Hematopoietic multipotent progenitor cell treated with erythropoietin and hydrocortisone succinate and interleukin-3 and kit ligand, for 15 days (in vitro differentiated cells): ENCODE results near the gene SH3RF1.

Source experiments
- DNase-seq: peaks from one replicate; pipeline ENCODE4 v3.0.0-alpha.2; 2015; ENCODE audit warnings: low spot score

Gene SH3RF1

DNA sequence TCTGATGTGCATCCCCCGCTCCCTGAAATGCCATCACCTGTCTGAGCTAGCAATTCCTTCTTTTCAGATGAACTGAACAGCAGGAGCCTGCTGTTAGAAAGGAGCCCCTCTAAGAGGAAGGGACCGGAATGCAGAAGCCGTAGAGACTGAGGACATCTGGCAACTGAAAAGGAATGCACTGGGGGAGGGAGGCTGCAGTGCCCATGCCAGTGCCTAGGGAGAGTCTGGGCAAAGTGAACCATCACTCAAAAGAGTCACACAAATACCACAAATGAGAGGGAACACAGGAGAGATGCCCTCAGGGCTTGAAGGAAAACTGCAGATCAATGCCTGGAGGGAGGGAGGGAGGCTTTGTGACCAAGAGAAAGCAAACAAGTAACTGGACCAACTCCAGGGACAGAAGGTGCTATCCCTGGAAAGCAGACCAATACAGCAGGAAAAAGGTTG, 166.8 kb downstream of the SH3RF1 start:
- no peak for DNase-seq

DNA sequence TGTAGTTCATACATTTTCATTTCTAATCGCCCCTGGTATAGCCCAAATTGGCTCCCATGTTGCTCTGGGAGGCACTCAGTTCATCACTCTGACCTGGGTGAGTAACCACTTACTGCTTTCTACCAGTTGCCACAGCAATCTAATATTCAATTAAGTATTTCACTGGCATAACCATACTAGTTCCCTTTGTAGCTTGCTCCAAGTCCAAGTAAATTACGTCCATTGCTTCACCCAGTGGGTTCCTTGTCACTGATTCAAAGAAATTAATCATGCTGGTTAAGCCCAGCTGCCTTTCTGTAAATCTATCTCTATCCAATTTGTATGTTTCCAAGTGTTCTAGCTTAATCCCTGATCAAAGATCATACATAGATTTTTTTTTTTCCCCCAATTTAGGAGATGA, 168.7 kb downstream of the SH3RF1 start:
- DNase-seq, result no peak

DNA sequence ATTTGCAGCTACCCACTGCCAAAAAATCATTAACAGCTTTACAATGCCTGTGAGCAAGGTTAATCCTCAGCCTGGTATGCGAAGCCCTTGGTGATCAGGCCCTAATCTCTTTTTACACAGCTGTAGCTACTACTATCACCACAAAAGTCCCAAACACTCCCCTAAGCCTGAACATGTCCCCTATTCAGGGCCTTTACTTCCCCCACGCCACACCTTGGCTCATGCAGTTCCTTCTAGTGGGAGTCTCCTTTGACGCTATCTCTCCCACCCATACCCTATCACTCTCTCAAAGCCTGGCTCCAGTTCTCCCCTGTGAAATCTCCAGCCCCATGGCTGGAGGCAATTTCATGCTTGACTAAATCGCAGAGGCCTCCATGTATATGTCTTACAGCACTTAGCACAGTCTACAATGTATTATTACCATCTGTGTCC, 170.1 kb downstream of the SH3RF1 start:
- DNase-seq, result no peak

- no peak for DNase-seq
These were observed 171.0 kb downstream of the SH3RF1 start for GRCh38 chr4:169099771-169100180.

GRCh38 chr4:169098969-169099690, 171.6 kb downstream of the SH3RF1 start:
- DNase-seq, result no peak

GRCh38 chr4:169098532-169098931, 172.2 kb downstream of the SH3RF1 start:
- DNase-seq, result no peak

GRCh38 chr4:169098054-169098497, 172.7 kb downstream of the SH3RF1 start:
- no peak for DNase-seq

- no peak for DNase-seq
These were observed 174.5 kb downstream of the SH3RF1 start for GRCh38 chr4:169096221-169096620.

- no peak for DNase-seq
These were observed 176.0 kb downstream of the SH3RF1 start for GRCh38 chr4:169094656-169095231.

DNA sequence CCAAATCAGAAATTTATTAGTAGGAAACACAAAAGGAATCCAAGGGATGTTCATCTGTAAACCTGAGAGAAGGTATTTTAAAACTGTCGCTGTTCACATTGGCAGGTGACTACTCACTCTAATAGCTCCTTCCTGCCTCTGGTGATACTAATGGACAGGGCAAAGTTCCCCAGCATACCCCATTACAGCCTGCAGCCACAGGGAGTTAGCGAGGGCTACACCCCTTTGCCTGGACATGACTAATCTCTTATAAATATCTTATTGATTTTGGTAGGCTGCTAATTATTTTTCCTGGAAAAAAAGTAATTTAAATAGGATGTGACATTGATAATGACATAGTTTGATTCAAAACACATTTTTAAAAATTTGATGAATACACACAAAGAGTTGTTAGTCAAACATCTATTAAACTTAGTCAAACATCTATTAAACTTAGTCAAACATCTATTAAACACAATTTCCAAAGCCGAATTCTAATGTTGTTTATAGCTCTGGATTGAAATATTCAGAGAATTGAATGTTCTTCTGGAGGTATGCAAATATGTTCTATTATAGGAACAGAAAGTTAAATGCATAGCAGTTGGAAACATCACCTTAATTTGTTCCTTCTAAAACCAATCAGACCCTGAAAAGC, 177.8 kb downstream of the SH3RF1 start:
- DNase-seq, result no peak

DNA sequence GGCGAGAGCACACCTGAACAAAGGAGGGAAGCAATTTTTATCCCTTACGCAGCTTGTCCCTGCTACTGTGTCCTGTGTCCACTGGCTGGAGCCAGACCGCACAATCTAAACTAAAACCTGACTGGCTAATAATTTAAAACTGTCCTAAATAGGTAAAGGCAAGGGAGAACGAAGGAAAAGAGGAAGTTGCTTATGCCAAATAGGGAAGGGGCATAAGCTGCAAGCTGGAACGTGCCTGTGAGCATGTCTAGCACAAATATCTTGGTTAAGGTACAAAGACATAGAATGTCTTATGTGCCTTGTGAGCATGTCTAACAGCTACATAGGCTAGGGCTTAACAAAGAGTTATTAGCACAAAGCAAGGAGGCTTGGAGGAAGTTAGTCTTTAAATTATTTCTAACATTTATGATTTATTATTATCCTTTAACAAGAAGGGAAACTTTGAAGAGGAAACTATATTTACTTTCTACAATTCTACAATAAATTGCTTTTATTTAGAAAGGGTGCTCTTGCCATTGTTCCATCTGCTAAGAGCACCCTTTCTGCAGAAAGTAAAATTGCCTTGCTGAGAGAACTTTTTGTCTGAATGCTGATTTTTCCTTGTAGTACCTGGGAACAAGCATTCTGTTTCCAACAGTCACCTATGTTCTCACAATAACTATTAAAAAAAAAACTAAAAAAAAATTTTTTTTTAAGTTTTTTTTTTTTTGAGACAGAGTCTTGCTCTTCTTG, 180.1 kb downstream of the SH3RF1 start:
- no peak for DNase-seq

GRCh38 chr4:169089004-169089403, 181.8 kb downstream of the SH3RF1 start:
- DNase-seq, result no peak

DNA sequence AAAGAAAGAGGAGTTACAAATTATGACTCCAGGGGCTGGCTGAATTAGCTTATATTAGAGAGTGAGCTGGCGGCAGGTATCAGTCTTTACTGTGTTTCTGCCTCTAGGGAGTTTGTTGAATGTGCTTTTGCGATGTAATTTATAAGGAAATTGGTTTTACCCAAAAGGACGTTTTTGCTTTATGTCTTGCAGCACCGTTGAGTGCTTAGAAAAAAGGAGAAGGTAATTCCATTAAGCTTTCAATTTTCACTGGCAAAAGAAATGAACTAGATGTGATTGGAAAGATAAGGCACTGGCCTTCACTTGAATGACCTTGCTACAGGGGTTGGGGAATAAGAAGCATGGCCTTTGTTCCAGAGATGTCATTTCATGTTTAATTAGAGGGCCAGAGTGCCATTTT, 185.8 kb downstream of the SH3RF1 start:
- DNase-seq, result no peak

DNA sequence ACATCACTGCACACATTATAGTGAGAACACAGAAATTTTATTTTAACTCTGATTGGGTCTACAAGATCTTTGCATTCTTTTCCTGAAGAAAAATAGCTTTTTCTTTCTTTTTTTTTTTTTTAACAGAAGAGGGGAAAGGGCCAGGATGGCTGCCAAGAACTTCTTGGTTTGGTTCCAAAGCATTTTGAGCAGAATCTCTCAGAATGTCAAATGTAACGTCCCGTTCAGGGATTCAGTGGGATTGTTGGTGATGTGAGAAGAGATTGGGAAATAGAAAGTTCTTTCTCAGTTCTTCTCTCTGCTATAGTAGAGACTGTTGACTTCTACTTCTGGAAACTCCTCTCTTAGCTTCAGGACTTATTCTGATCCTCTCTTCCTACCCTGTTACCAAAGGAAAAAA, 189.8 kb downstream of the SH3RF1 start:
- DNase-seq, result no peak

GRCh38 chr4:169079942-169080827, 190.6 kb downstream of the SH3RF1 start:
- DNase-seq, result no peak

- no peak for DNase-seq
These were observed 196.6 kb downstream of the SH3RF1 start for GRCh38 chr4:169074117-169074516.

- DNase-seq, result no peak
These were observed 199.0 kb downstream of the SH3RF1 start for GRCh38 chr4:169071747-169072146.

DNA sequence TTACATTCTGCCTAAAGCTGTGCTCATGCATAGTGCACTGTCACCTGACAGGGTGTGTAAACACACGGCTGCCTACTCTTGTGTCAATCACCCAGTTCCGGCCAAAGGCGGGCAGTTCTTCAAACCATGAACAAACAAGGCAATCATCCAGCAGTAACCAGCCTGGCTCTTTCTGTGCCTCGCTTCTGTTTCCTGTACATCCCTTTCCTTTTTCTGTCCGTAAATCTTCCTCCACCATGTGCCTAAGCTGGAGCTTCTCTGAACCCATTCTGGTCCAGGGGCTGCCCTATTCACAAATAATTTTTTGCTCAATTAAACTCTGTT, 199.9 kb downstream of the SH3RF1 start:
- DNase-seq, result no peak

DNA sequence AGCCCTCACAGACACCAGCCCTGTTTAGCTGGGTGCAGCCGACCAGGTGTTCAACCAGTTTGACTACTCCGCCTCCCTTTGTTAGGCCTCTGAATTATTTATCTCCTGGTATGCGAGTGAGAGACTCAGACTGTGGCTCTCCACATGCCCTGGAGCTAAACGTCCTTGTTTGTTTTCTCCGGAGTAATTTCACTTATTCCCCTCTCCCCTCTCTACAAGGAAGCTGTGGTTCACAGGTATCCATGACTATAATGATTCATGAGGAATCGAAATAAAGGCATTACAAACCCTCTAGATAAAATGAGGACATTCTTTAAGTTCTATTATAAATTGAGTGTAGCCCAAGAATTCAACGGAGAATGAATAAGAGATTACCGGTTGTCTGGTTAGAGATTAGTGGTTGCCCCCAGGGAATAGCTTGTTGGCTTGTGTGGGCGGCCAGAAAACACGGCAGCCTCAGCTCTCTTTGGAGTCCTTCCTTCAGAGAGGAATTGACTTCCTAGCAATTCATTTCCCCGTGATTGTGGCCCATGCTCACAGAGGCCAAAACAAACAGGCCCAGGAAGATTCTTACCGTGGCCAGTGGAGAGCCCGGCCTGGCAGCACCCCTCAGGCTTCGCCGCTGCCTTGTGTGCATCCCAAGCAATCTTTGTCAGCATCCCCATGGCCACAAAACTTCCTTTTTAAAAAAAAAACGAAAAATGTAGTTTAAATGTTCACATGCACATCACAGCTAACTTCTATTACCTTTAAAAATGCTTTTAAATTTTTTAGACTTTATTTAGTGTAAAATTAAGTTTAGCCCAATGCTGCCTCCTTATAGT, 200.5 kb downstream of the SH3RF1 start:
- no peak for DNase-seq

- DNase-seq, result no peak
These were observed 202.3 kb downstream of the SH3RF1 start for GRCh38 chr4:169068423-169068822.

GRCh38 chr4:169066934-169067333, 203.8 kb downstream of the SH3RF1 start:
- no peak for DNase-seq
